ENCODE results near the gene MFF.
"Not testable (repeated sequence)": the region's sequence is repeated elsewhere in the genome, so short reads cannot be mapped to it uniquely, and the experiment has no call there.

MFF gene

GRCh38 chr2:227337442-227337841, 12.4 kb downstream of the MFF start:
- DNase-seq = no peak

- no peak for DNase-seq
These were observed 14.1 kb downstream of the MFF start for GRCh38 chr2:227339098-227339599.

GRCh38 chr2:227340106-227340505, 15.1 kb downstream of the MFF start:
- no peak for DNase-seq

- DNase-seq = no peak
These were observed 16.5 kb downstream of the MFF start for GRCh38 chr2:227341553-227341952.

GRCh38 chr2:227344231-227344630, 19.2 kb downstream of the MFF start:
- DNase-seq = no peak

- no peak for DNase-seq
These were observed 22.1 kb downstream of the MFF start for GRCh38 chr2:227347117-227347516.

- no peak for DNase-seq
These were observed 23.3 kb downstream of the MFF start for GRCh38 chr2:227348324-227348723.

- no peak for DNase-seq
These were observed 25.1 kb downstream of the MFF start for GRCh38 chr2:227349989-227350612.

- DNase-seq = no peak
These were observed 26.6 kb downstream of the MFF start for GRCh38 chr2:227351639-227352038.

- no peak for DNase-seq
These were observed 35.3 kb downstream of the MFF start for GRCh38 chr2:227360351-227360750.

- peak; percentile 10 for DNase-seq
These were observed 38.7 kb downstream of the MFF start for GRCh38 chr2:227363756-227364155.

- not testable (repeated sequence) for DNase-seq
These were observed 39.7 kb downstream of the MFF start for GRCh38 chr2:227364585-227365263.

- DNase-seq = no peak
These were observed 40.8 kb downstream of the MFF start for GRCh38 chr2:227365833-227366232.

- no peak for DNase-seq
These were observed 41.8 kb downstream of the MFF start for GRCh38 chr2:227366769-227367426.

GRCh38 chr2:227367427-227367795, 42.4 kb downstream of the MFF start:
- no peak for DNase-seq

GRCh38 chr2:227368574-227368973, 43.5 kb downstream of the MFF start:
- no peak for DNase-seq

- no peak for DNase-seq
These were observed 45.0 kb downstream of the MFF start for GRCh38 chr2:227370092-227370491.

- peak; percentile 5 for DNase-seq
These were observed 45.8 kb downstream of the MFF start for GRCh38 chr2:227370791-227371312.

- DNase-seq = no peak
These were observed 48.3 kb downstream of the MFF start for GRCh38 chr2:227373389-227373788.

- DNase-seq = peak; percentile 12
These were observed 49.1 kb downstream of the MFF start for GRCh38 chr2:227374158-227374557.

GRCh38 chr2:227376656-227377396, 51.8 kb downstream of the MFF start:
- no peak for DNase-seq

- DNase-seq = no peak
These were observed 52.7 kb downstream of the MFF start for GRCh38 chr2:227377467-227378351.
